Fibroblast of lung (primary cell): ENCODE results near the gene PCGF6. TPM values are rescaled to one million over a fixed set of nuclear protein-coding genes. Genes with fewer than 3 reads are reported as not detected.

ENCODE experiments used
- DNase-seq, 2 donors: peaks; one replicate each; pipeline versions ENCODE4 v3.0.0 to v3.0.0-alpha.2; 2010; ENCODE audit warnings: low read depth in 2 of 2
- H2AFZ ChIP-seq: 2 replicates; pipeline ENCODE4 v1.5.1; 2012; ENCODE audit warnings: low read length, control low read depth, inconsistent platforms
- H3K27ac ChIP-seq: 2 replicates; pipeline ENCODE4 v1.5.1; 2011; ENCODE audit warnings: low read length, control low read depth; ENCODE audit not compliant: insufficient read depth
- H3K27me3 ChIP-seq: 2 replicates; pipeline ENCODE4 v1.5.1; 2011; ENCODE audit warnings: mild to moderate bottlenecking, low read length; ENCODE audit not compliant: control insufficient read depth, insufficient read depth
- H3K36me3 ChIP-seq: 2 replicates; pipeline ENCODE4 v1.5.1; 2011; ENCODE audit warnings: low read length; ENCODE audit not compliant: control insufficient read depth, insufficient read depth
- H3K4me1 ChIP-seq: 2 replicates; pipeline ENCODE4 v1.5.1; 2011; ENCODE audit warnings: low read length; ENCODE audit not compliant: control insufficient read depth, insufficient read depth; ENCODE audit errors: extremely low read depth
- H3K4me2 ChIP-seq: 2 replicates; pipeline ENCODE4 v1.5.1; 2011; ENCODE audit warnings: low read length, control low read depth; ENCODE audit not compliant: insufficient read depth; ENCODE audit errors: extremely low read depth
- H3K4me3 ChIP-seq, 4 experiments: fragments of 200-600 bp in 1 of 4; sonication (generic) in 1 of 4; replicated peaks in 1 of 4; 2 replicates each; pipeline ENCODE4 v1.5.1; 2011 to 2016; ENCODE audit warnings: low read length in 4 of 4, low read depth in 3 of 4, mild to moderate bottlenecking in 3 of 4, control low read depth in 2 of 4, inconsistent platforms in 1 of 4, mixed read lengths in 1 of 4; ENCODE audit not compliant: insufficient read depth in 1 of 4; ENCODE audit errors: control extremely low read depth in 1 of 4
- H3K79me2 ChIP-seq: 2 replicates; pipeline ENCODE4 v1.5.1; 2012; ENCODE audit warnings: mild to moderate bottlenecking, low read length, inconsistent platforms; ENCODE audit not compliant: control insufficient read depth, insufficient read depth
- H3K9ac ChIP-seq: 2 replicates; pipeline ENCODE4 v1.5.1; 2011; ENCODE audit warnings: mild to moderate bottlenecking, low read length, control low read depth; ENCODE audit not compliant: insufficient read depth
- H3K9me3 ChIP-seq: 2 replicates; pipeline ENCODE4 v1.5.1; 2012; ENCODE audit warnings: low read depth, low read length; ENCODE audit not compliant: control insufficient read depth, insufficient read depth
- H4K20me1 ChIP-seq: 2 replicates; pipeline ENCODE4 v1.5.1; 2011; ENCODE audit warnings: low read length; ENCODE audit not compliant: control insufficient read depth, insufficient read depth; ENCODE audit errors: extremely low read depth
- EZH2 ChIP-seq: IDR thresholded peaks from 2 replicates; pipeline ENCODE4 v1.5.1; 2012; ENCODE audit warnings: low read length, control low read depth, mild to moderate bottlenecking; ENCODE audit errors: missing control alignments
- polyA plus RNA-seq, 2 donors: library from polyadenylated mRNA; depleted of rRNA in 1 of 2; stranded (reverse) in 1 of 2; unstranded in 1 of 2; fragments of >200 nt; gene quantifications; 2 replicates each; pipeline ENCODE4 v1.2.1, GENCODE V29; 2011 to 2012; ENCODE audit warnings: missing spikeins in 1 of 2
- total RNA-seq: library from RNA; depleted of rRNA; stranded (reverse); fragments of >200 nt; gene quantifications from 2 replicates; pipeline ENCODE4 v1.2.1, GENCODE V29; 2014
- TF ChIP-seq, protein P1 (sequence below), 2 donors: IDR thresholded peaks in 1 of 2; conservative IDR thresholded peaks in 1 of 2; 1 replicate in 1 of 2; 2 replicates in 1 of 2; pipeline ENCODE4 v1.5.1; 2011 to 2012; ENCODE audit warnings: low read length in 2 of 2, control low read depth in 1 of 2, inconsistent platforms in 1 of 2, low read depth in 1 of 2, mild to moderate bottlenecking in 1 of 2

PCGF6 gene
- total and polyA plus RNA-seq, 2 donors (not counting 1 experiment from before 2014, with no cell fraction given), result 8.9 to 13.2 TPM

- H3K79me2 ChIP-seq, result no peaks in the 10 kb centered on the region
- H3K27ac ChIP-seq, result no peak overlapping the region
- peaks cover 14% of the 10 kb centered on the region for H3K27me3 ChIP-seq
- H3K9ac ChIP-seq, result no peak overlapping the region
- H3K4me2 ChIP-seq, result no peak overlapping the region
- H4K20me1 ChIP-seq, result no peaks in the 10 kb centered on the region
- H3K36me3 ChIP-seq, result no peaks in the 10 kb centered on the region
- no peak overlapping the region for H2AFZ ChIP-seq
- TF ChIP-seq, protein P1, sequence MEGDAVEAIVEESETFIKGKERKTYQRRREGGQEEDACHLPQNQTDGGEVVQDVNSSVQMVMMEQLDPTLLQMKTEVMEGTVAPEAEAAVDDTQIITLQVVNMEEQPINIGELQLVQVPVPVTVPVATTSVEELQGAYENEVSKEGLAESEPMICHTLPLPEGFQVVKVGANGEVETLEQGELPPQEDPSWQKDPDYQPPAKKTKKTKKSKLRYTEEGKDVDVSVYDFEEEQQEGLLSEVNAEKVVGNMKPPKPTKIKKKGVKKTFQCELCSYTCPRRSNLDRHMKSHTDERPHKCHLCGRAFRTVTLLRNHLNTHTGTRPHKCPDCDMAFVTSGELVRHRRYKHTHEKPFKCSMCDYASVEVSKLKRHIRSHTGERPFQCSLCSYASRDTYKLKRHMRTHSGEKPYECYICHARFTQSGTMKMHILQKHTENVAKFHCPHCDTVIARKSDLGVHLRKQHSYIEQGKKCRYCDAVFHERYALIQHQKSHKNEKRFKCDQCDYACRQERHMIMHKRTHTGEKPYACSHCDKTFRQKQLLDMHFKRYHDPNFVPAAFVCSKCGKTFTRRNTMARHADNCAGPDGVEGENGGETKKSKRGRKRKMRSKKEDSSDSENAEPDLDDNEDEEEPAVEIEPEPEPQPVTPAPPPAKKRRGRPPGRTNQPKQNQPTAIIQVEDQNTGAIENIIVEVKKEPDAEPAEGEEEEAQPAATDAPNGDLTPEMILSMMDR (conservative IDR thresholded peaks at IDR 0.05 in 1 of 2, IDR thresholded peaks at IDR 0.05 in 1 of 2; ENCODE audit: low read depth in 1 of 2, low read length in 2 of 2), result no peak
- no peak for TF ChIP-seq EZH2
- peaks cover under 1% of the 10 kb centered on the region for H3K4me1 ChIP-seq
- no peaks in the 10 kb centered on the region for H3K9me3 ChIP-seq
- H3K4me3 ChIP-seq, result no peak overlapping the region
- DNase-seq, result no peak
These were observed 68.0 kb downstream of the PCGF6 start for GRCh38 chr10:103282961-103283360.

GRCh38 chr10:103281753-103282152 lies 69.2 kb downstream of the PCGF6 start:
- H3K4me2 ChIP-seq, result no peak overlapping the region
- no peak overlapping the region for H2AFZ ChIP-seq

DNA sequence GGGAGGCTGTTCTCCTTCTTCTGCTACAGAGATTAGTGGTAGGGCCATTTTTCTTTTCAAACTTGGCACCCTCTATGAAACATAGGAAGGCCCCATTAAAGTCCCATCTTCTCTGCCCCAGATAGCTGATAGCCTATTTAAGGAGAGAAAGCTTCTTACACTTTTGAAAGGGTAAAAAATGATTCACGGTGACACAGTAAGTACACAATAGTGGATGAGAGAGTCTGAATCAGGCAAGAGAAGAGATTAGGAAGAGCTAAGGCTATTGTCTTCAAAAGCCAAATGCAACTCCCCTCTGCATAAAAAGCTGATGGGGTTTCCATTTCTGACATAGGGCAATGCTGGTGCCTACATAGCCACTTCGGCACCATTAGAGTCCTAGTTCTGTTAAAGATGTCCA lies 70.4 kb downstream of the PCGF6 start:
- H3K9me3 ChIP-seq, result no peaks in the 10 kb centered on the region
- no peaks in the 10 kb centered on the region for H3K36me3 ChIP-seq
- H3K27me3 ChIP-seq, result peaks cover 30% of the 10 kb centered on the region
- H3K79me2 ChIP-seq, result no peaks in the 10 kb centered on the region
- no peak overlapping the region for H3K27ac ChIP-seq
- H3K4me1 ChIP-seq, result peaks cover 7% of the 10 kb centered on the region
- H3K9ac ChIP-seq, result no peak overlapping the region
- no peak overlapping the region for H3K4me3 ChIP-seq
- no peak for DNase-seq
- no peaks in the 10 kb centered on the region for H4K20me1 ChIP-seq
- H2AFZ ChIP-seq, result no peak overlapping the region
- TF ChIP-seq EZH2, result no peak
- TF ChIP-seq, protein P1 (conservative IDR thresholded peaks at IDR 0.05 in 1 of 2, IDR thresholded peaks at IDR 0.05 in 1 of 2; ENCODE audit: low read depth in 1 of 2, low read length in 2 of 2), result no peak
- H3K4me2 ChIP-seq, result no peak overlapping the region

More at GRCh38 chr10:103281753-103282152, 69.2 kb downstream of the PCGF6 start:
- Histone ChIP-seq H3K9ac (no peak overlapping the region), H3K4me1 (peaks cover 7% of the 10 kb centered on the region), H3K4me3 (no peak overlapping the region), H3K27me3 (peaks cover 21% of the 10 kb centered on the region), H3K27ac (no peak overlapping the region), H4K20me1 (no peaks in the 10 kb centered on the region), H3K79me2 (no peaks in the 10 kb centered on the region), H3K9me3 (no peaks in the 10 kb centered on the region), H3K36me3 (no peaks in the 10 kb centered on the region)
- DNase-seq, result peak in 1 of 2 donors; percentile 57
- TF ChIP-seq EZH2, result no peak
- TF ChIP-seq, protein P1 (conservative IDR thresholded peaks at IDR 0.05 in 1 of 2, IDR thresholded peaks at IDR 0.05 in 1 of 2; ENCODE audit: low read depth in 1 of 2, low read length in 2 of 2), result no peak
